ENCODE results near the gene SCARB2.

DNA sequence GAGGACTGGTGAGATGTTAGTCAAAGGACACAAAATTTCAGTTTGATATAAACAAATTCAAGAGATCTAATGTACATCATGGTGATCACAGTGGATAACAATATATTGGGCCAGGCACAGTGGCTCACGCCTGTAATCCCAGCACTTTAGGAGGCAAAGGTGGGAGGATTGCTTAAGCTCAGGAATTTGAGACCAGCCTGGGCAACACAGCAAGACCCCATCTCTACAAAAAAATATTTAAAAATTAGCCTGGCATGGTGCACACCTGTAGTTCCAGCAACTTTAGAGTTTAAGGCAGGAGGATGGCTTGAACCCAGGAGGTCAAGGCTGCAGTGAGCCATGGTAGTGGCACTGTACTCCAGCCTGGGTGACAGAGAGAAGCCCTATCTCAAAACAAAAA lies 8.7 kb downstream of the SCARB2 start:
- no peak for TF ChIP-seq CTCF (IDR thresholded peaks at IDR 0.05)
- TF ChIP-seq POLR2AphosphoS5 (IDR thresholded peaks at IDR 0.05): no peak
